ENCODE measurements around the gene PAEP.

PAEP gene

GRCh38 chr9:135522137-135522877 is 39.2 kb upstream of the PAEP start:
- no peak for TF ChIP-seq GATA2 (IDR thresholded peaks at IDR 0.05; ENCODE audit: low read depth, low read length)
- no peak for TF ChIP-seq GATA3 (IDR thresholded peaks at IDR 0.05; ENCODE audit: low read depth, low read length)

DNA sequence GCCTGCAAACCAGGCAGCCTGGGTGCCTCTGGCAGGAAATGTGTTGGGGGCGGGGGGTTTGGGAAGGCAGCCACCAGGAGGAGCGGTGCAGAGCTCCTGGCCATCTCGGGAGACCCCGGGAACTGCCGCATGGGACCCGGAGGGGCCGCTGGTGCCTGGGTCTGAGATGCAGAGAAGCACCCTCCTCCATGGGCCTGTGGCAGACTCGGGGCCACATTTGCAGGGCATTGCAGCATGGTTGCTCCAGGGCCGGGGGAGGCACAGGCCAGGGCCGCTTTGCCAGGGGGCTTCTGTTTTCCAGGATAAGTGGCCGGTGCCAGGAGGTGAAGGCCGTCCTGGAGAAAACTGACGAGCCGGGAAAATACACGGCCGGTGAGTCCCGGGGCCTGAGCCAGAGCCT is 38.6 kb upstream of the PAEP start:
- TF ChIP-seq GATA2 (IDR thresholded peaks at IDR 0.05; ENCODE audit: low read depth, low read length) (no peak), GATA3 (IDR thresholded peaks at IDR 0.05; ENCODE audit: low read depth, low read length) (no peak)

GRCh38 chr9:135523521-135524129 is 37.9 kb upstream of the PAEP start:
- TF ChIP-seq GATA2 (IDR thresholded peaks at IDR 0.05; ENCODE audit: low read depth, low read length) (no peak), GATA3 (IDR thresholded peaks at IDR 0.05; ENCODE audit: low read depth, low read length) (no peak)

- no peak for TF ChIP-seq GATA2 (IDR thresholded peaks at IDR 0.05; ENCODE audit: low read depth, low read length)
These were observed 37.3 kb upstream of the PAEP start for GRCh38 chr9:135524130-135524861.

- TF ChIP-seq GATA3 (IDR thresholded peaks at IDR 0.05; ENCODE audit: low read depth, low read length) (no peak), GATA2 (IDR thresholded peaks at IDR 0.05; ENCODE audit: low read depth, low read length) (no peak)
These were observed 36.1 kb upstream of the PAEP start for GRCh38 chr9:135525241-135526088.

GRCh38 chr9:135526089-135526729 is 35.3 kb upstream of the PAEP start:
- TF ChIP-seq GATA3 (IDR thresholded peaks at IDR 0.05; ENCODE audit: low read depth, low read length) (no peak), GATA2 (IDR thresholded peaks at IDR 0.05; ENCODE audit: low read depth, low read length) (no peak)

GRCh38 chr9:135526730-135527571 is 34.6 kb upstream of the PAEP start:
- TF ChIP-seq GATA3 (IDR thresholded peaks at IDR 0.05; ENCODE audit: low read depth, low read length) (no peak), GATA2 (IDR thresholded peaks at IDR 0.05; ENCODE audit: low read depth, low read length) (no peak)

DNA sequence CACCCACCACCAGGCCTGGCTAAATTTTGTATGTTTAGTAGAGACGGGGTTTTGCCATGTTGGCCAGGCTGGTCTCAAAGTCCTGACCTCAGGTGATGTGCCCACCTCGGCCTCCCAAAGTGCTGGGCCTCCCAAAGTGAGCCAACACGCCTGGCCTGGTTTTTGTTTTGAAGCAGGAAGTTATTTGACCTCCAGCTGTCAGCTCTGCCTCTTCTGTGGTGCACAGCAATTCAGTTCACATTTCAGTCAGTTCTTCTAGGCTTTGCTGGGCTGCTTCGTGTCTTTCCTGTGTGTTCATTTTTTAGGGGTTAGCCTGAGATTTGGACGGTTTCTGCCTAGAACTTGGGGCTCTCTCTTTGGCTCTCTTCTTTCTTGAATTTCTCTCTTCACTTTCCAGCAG is 31.4 kb upstream of the PAEP start:
- TF ChIP-seq GATA3 (IDR thresholded peaks at IDR 0.05; ENCODE audit: low read depth, low read length) (no peak), GATA2 (IDR thresholded peaks at IDR 0.05; ENCODE audit: low read depth, low read length) (no peak)

GRCh38 chr9:135531096-135531495 is 30.5 kb upstream of the PAEP start:
- no peak for TF ChIP-seq GATA2 (IDR thresholded peaks at IDR 0.05; ENCODE audit: low read depth, low read length)
- no peak for TF ChIP-seq GATA3 (IDR thresholded peaks at IDR 0.05; ENCODE audit: low read depth, low read length)

GRCh38 chr9:135533113-135533512 is 28.4 kb upstream of the PAEP start:
- no peak for TF ChIP-seq GATA2 (IDR thresholded peaks at IDR 0.05; ENCODE audit: low read depth, low read length)
- TF ChIP-seq GATA3 (IDR thresholded peaks at IDR 0.05; ENCODE audit: low read depth, low read length), result no peak

DNA sequence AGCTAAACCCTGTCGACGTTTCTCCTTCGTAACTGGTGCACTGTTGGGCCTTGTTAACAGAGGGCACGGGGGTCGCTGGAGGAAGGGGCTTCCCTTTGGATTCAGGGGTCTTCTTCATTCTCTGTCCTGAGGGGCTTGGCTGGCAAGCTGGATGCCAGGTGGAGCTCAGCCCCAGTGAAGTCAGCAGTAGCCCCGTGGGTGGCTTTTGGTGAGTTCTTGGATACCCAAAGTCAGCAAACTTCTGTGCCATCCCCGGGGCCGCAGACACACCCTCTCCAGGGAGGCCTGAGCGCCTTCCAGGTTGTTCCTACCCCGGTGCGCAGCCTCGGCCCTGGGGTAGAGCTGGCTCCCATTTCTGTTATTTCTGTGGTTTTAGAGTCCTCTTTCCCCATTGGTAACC is 27.9 kb upstream of the PAEP start:
- TF ChIP-seq GATA2 (IDR thresholded peaks at IDR 0.05; ENCODE audit: low read depth, low read length), result no peak
- TF ChIP-seq GATA3 (IDR thresholded peaks at IDR 0.05; ENCODE audit: low read depth, low read length), result no peak

- TF ChIP-seq GATA3 (IDR thresholded peaks at IDR 0.05; ENCODE audit: low read depth, low read length) (no peak), GATA2 (IDR thresholded peaks at IDR 0.05; ENCODE audit: low read depth, low read length) (no peak)
These were observed 25.3 kb upstream of the PAEP start for GRCh38 chr9:135536216-135536615.
